OCI-LY1 (cell line): ENCODE measurements around the gene MGAT5B.

Experiments used
- CTCF ChIP-seq: fragments of 200-600 bp; sonication (generic), shearing (Covaris generic); IDR thresholded peaks from 2 replicates; pipeline ENCODE4 v1.5.1; 2017; ENCODE audit warnings: mild to moderate bottlenecking, antibody characterized with exemption, low read length, moderate library complexity, mixed read lengths
- EZH2 ChIP-seq: fragments of 200-600 bp; sonication (generic), shearing (Covaris generic); IDR thresholded peaks from 2 replicates; pipeline ENCODE4 v1.8.0; 2017; ENCODE audit warnings: borderline replicate concordance, mixed run types, mild to moderate bottlenecking, antibody characterized with exemption, low read length, moderate library complexity, mixed read lengths

- TF ChIP-seq CTCF (no peak), EZH2 (no peak)
These were observed 75.6 kb downstream of the MGAT5B start for GRCh38 chr17:76943781-76944213.
